GM12891 (cell line): ENCODE measurements around the gene ANKEF1.

Experiments used
- POLR2A ChIP-seq: IDR thresholded peaks from 2 replicates; pipeline ENCODE4 v1.6.1; 2011; ENCODE audit warnings: low read depth, low read length, control low read depth
- POLR2AphosphoS5 ChIP-seq: IDR thresholded peaks from 2 replicates; pipeline ENCODE4 v1.6.1; 2011; ENCODE audit warnings: low read depth, low read length, control low read depth
- POU2F2 ChIP-seq: IDR thresholded peaks from 2 replicates; pipeline ENCODE4 v1.6.1; 2011; ENCODE audit warnings: low read depth, mild to moderate bottlenecking, control low read depth, low read length, moderate library complexity
- SPI1 ChIP-seq: IDR thresholded peaks from 2 replicates; pipeline ENCODE4 v1.6.1; 2011; ENCODE audit warnings: low read depth, low read length, control low read depth
- TAF1 ChIP-seq: IDR thresholded peaks from 2 replicates; pipeline ENCODE4 v1.6.1; 2011; ENCODE audit warnings: low read depth, low read length, control low read depth

- TF ChIP-seq POLR2A = no peak
- TF ChIP-seq POLR2AphosphoS5 = no peak
- no peak for TF ChIP-seq TAF1
- no peak for TF ChIP-seq POU2F2
- no peak for TF ChIP-seq SPI1
Measured at GRCh38 chr20:9993137-9993536, 41.6 kb upstream of the ANKEF1 start.
